ENCODE measurements around the gene AKAP6.
"Not testable (repeated sequence)": the region's sequence is repeated elsewhere in the genome, so short reads cannot be mapped to it uniquely, and the experiment has no call there.

Gene AKAP6

DNA sequence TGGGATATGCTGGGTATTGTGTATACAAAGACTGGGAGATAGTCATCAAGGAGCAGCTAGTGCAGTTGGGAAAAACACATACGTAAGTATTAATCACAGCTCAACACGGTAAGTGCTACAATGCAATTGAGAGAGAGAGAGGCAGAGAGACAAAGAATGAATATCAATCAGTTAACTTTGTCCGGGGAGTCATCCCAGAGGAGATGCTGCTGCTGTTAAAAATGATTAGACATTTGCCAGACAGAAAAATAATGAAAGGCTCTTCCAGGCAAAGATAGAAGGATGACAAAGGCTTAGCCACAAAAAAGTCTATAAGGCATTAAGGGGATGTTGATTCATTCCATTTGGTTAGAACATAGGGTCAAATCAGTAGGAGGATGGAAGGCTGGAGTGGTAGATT is 45.1 kb downstream of the AKAP6 start:
- no peak for DNase-seq

- DNase-seq: no peak
Measured at GRCh38 chr14:32375663-32376062, 46.6 kb downstream of the AKAP6 start.

- DNase-seq: no peak
Measured at GRCh38 chr14:32377046-32377646, 48.0 kb downstream of the AKAP6 start.

DNA sequence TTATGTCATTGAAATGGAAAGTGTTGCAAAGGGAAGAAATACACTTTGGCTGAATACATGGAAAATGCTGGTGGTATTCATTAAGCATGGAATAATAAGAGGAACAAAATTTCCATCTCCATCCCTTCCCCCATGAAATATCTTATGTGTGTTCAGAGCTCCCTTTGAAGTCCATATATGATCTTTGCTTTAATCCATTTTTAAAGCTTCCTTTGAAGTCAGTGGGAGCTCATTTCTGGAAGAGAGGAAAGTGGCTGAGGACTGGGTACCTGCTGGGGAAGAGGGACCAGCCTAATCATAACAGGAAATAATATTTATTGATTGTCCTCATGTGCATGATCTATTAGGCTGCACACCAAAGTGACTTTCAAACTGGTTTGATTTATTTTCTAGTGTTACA is 49.2 kb downstream of the AKAP6 start:
- no peak for DNase-seq

DNA sequence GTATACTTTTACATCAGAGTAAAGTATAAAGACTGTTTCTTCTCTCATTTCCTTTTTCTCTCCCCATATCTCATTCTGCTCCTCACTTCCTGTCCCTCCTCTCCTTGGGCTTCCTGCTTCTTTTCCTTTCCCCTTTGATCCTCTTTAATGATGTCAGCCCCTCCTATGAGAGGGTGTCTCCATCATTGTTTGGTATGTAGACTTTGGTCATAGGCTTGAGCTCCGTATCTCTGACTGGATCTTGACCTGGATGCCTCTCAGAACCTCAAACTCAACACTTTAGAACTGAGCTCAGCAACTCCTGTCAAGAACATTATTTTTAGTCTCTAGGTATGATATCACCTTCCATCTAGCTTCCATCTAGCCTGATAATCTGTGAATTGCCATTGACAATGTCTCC is 50.3 kb downstream of the AKAP6 start:
- no peak for DNase-seq

GRCh38 chr14:32381869-32382268 is 52.8 kb downstream of the AKAP6 start:
- DNase-seq: no peak

- no peak for DNase-seq
Measured at GRCh38 chr14:32382704-32383103, 53.6 kb downstream of the AKAP6 start.

DNA sequence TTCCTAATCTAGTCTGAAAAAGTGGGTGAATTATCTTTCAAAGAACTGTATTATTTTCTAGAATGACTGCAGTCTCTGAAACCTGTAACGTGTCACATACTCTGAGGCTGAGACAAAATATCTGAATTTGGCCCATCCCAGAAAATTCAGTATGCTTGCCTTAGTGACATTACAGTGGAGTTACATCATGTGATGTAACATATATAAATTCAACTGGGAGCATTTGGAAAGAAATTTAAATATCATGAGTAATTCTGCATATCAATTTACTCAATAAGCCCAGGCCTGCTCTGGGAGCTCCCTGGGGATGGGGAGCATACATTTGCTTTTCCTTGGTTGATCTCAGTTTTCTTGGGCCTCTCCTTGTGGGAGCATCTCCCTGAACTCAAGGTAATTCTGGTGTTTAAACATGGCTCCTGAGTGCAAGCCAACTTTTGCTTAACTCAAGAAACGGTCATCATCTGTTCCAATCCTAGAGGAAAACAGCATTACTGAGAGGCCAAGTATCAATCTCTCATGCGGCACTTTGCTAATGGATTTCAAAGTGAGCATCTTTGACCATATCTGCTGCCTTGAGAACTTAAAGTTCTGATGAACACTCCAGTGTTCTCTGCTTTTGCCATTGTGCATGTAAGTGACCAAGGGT is 54.4 kb downstream of the AKAP6 start:
- DNase-seq: no peak

- DNase-seq: no peak
Measured at GRCh38 chr14:32384464-32384863, 55.4 kb downstream of the AKAP6 start.

DNA sequence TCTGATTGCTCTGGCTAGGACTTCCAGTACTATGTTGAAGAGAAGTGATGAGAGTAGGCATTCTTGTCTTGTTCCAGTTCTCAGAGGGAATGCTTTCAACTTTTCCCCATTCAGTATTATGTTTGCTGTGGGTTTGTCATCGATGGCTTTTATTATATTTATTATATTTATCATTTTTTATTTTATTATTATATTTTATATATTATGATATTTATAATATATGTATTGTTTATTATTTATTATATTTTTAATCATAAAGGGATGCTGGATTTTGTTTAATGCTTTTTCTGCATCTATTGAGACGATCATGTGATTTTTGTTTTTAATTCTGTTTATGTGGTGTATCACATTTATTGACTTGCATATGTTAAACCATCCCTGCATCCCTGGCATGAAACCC is 58.2 kb downstream of the AKAP6 start:
- not testable (repeated sequence) for DNase-seq

- DNase-seq: no peak
Measured at GRCh38 chr14:32393119-32393518, 64.0 kb downstream of the AKAP6 start.

DNA sequence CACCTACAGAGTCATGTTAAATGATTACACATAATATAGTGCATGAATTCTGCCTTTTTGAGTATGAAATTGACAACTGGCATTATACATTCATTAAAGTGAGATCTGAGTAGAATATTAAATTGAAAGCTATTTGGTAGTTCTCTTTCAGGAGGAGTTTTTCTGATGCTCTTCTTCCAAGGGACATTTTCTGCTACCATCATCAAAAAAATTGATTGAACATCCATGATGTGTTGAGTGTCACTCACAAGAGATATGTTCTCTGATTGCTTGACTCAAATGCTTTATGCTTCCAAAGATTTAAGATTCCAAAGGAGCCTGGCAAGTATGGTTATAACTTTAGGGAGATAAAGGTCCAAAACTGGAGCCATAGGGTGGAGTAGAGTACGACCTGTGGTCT is 64.9 kb downstream of the AKAP6 start:
- no peak for DNase-seq

- no peak for DNase-seq
Measured at GRCh38 chr14:32396885-32397284, 67.8 kb downstream of the AKAP6 start.

- no peak for DNase-seq
Measured at GRCh38 chr14:32397861-32398640, 69.0 kb downstream of the AKAP6 start.

DNA sequence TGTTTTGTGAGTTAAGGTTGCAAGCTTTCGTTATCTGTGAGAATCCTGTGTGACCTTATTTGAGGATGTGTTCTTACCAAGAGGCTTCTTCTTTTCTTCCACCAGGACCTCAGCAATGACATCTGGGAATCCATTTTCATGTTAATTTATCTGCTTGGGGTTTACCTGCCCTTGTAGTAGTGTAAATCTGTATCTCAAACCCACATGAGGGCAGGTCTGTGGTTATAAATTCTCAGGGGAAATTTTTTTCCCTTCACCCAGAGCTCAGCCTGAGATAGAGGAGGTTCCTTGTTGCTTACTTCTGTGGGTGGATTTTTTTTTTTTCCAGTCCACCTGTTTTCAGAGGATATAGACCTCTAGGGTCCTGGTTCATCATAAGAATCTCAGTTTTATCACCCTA is 70.8 kb downstream of the AKAP6 start:
- no peak for DNase-seq

DNA sequence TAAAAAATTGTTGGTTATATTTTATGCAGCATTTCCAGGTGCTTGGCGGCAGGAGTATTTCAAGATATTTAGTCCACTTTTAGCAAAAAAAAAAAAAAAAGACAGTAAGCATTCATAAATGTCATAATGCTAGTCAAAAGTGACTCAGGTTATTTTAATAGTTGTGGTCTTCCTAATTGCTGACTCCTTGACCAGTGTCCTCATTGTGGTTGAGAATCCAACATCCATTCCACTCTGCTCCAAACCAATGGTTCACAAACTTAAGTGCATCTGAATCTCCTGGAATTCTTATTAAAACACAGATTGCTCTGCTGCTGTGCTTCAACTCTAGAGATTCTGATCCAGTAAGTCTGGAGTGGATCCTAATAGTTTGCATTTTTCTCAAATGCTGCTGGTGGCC is 71.4 kb downstream of the AKAP6 start:
- DNase-seq: no peak

- no peak for DNase-seq
Measured at GRCh38 chr14:32403021-32403420, 73.9 kb downstream of the AKAP6 start.

DNA sequence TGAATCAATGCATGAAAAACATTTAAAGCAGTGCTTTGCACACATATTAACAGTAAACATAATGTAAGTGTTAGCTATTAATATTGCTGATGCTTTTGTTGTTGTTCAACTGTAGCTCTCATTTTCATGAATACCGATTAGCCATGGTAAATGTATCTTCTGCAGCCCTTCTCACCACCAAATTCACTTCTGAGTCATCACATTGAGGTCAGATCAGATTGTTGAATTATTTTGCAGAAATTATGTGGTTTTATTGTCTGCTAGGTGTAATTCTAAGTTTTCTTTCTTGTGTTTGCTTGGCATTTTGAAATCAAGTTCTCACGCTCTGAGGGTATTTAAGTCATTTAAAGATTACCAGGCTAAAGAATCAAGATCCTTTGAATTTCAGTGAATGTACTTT is 74.6 kb downstream of the AKAP6 start:
- no peak for DNase-seq

DNA sequence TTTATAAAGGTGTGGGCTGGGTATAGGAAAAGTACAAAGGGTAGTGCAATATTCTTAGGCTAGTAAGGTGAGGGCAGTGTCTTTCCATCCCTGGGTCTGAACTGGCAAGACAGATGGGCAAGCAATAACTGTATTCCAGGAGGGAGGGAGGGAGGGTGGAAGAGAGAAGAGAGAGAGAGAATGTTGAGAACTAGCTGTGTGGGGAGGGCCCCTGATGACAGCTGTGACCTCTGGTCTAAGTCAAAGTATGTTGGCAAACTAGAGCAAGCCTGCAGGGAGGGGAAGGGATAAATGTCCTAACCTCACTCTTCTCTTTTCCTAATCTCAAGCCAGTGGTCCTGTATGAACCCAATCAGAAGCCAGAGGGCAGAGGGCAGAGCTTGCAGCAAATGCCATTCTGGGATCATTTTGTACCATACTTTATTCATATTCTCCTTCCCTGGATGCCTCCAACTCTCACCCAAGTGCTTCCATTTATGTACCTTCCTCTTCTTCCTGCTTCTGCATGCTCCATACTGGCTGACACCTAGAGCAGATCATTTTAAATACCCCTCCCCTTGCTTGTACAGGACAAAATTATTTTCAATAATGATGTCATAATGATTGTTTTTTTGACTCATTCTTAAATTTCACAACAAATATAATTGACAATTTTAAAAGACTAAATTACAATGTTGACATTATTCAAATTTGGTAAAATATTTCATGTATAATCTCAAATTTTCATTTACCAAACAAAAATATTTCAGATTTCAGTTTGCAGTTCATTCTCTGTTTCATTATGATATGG is 75.9 kb downstream of the AKAP6 start:
- no peak for DNase-seq

DNA sequence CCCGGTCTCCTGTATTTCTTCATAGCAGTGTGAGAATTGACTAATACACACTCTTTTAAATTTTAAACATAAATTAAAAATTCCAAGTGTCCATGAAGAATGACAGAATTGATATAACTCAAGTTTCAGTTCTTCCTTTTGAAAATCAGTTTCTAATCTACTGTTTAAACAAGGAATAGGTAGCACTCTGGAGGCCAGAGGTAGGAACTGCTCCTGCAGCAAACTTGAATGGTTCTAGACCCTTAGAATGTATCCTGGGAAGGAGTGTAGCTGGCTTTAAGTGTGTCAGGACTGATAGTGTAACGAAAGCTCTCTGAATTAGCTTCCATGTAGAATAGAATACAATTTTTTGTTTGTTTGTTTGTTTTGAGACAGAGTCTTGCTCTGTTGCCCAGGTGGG is 76.8 kb downstream of the AKAP6 start:
- DNase-seq: no peak

DNA sequence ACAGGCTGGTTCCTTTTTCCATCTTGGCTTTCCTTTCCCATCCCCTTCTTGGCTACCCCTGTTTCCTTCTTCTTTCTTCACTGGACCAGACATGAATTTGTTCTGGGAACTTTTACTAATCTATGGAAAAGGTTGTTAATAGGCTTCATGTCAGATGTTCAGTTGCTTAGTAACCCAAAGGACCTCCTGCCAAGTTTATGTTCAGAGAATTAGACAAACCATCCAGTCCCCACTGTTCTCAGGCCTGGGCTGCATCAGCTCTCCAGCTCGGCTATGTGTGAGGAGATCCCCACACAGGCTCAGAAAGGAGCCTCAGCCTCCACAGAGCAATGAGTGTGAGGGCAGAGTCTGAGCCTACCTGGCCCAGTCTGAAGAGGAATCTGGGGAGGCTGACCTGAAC is 78.0 kb downstream of the AKAP6 start:
- no peak for DNase-seq

GRCh38 chr14:32408018-32408417 is 78.9 kb downstream of the AKAP6 start:
- no peak for DNase-seq

DNA sequence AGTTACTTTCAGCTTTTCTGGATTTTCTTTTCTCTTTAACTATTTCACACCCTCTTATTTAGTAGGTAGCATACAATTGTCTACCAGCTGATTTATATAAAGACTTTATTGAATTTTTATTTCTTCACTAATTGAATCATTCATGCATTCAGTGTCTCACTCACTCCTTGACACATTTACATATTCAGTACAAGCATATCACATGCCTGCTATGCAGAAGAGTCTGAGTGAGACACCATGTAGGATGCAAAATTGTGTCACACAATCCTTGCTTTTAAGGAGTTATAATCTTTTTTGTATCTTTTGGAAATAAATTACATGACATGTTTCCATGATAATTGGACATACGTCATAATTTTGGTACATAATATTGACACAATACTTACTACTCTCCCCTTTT is 83.0 kb downstream of the AKAP6 start:
- no peak for DNase-seq

DNA sequence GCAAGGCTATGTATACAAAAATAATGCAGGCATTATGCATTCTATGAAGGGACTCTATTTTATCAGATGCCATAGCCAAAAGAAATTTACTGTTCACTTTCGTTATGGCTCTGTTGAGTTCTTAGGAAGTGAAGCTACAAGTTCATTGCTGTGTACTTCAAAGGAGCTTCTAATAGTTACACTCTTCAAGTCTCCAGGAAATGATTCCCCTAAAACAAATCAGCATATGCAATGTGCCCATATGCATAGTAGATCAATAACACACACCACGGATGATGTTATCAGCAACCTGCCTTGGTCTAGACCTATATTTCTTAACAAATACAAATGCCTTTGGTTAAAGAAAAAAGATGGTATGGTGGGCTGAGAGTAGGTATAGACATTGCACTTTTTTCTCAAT is 83.4 kb downstream of the AKAP6 start:
- no peak for DNase-seq
